ENCODE data around the gene SULT2B1. TPM values are rescaled to one million over a fixed set of nuclear protein-coding genes. Genes with fewer than 3 reads are reported as not detected.

Gene SULT2B1
- total RNA-seq, 5 donors from 2014 or later (not counting 1 experiment from before 2014, with no cell fraction given) = not detected

DNA sequence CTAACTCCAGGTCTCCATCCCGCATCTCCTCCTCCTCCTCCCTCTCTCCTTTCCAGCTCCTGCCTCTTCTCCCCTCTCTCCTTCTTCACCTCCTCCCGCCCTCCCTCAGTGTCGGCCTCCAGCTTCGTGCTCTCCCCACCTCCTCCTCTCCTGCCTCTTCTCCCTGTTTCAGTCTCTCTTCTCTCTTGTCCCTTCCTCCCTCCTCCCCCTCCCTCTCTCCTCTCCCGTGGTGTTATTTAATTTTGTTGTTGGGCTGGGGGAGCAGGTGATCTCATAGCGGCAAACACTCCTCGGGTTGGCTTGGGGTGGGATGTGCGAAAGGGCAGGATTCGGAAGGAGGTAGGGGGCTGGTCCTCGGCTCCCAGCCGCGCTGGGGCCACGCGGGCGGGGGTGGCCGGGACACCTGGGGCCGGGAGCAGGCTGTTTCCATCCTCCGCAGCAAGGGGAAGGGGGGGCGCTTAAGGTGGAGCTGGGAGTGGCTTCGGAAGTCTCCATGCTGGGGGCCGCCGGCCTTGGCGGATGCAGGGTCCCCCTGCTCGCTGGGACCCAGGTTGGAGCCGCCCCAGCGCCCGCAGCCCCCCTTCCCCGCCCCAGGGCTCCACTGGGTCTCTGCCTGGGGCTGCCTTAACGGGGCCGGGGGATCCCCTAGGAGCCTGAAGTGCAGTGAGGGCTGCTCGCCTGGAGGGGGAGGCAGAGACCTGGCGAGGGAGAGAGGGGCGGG, 94.2 kb downstream of the SULT2B1 start, which contains the start of gene CA11:
Gene CA11, minus strand, starts transcription at position 187 of the 721 bp plus-strand sequence. CDS start 555 bp downstream, outside the sequence.
- ChIA-PET CTCF (interaction anchor here in 1 of 2 donors (0.6 to 1.9 kb wide), 4 partner anchors 29 to 312 kb away, joined by 3 to 8 read pairs (median 5); no protein-coding TSS in a partner anchor), POLR2A (interaction anchor here in 1 of 2 donors (0.5 kb wide), 1 partner anchor 197 kb away, joined by 5 read pairs; no protein-coding TSS in a partner anchor)
- Mint-ChIP-seq H3K4me1 (peaks cover 41 to 52% (median 49%) of the 10 kb centered on the region in 3 donors), H3K4me3 (peak within 1 kb of the TSS; percentile 80 to 99 (median 90)), H3K9me3 (no peaks in the 10 kb centered on the region), H3K27me3 (no peaks in the 10 kb centered on the region), H3K27ac (peak within 1 kb of the TSS; percentile 91 to 92), H3K36me3 (no peaks in the 10 kb centered on the region)
- DNase-seq (peak; percentile 87 to 95 (median 92)), ATAC-seq (replicated peaks in 1 of 4) (peak; percentile 81 to 91 (median 85))
- H3K4me3 ChIP-seq (ENCODE audit: control insufficient read depth in 1 of 2, extremely low read depth in 1 of 2, low read length in 1 of 2) = peak within 1 kb of the TSS; percentile 59 to 71
- H3K9me3 ChIP-seq = no peaks in the 10 kb centered on the region
- no peaks in the 10 kb centered on the region for H3K27me3 ChIP-seq (replicated peaks in 1 of 2; ENCODE audit: control insufficient read depth in 2 of 2, extremely low read depth in 1 of 2, insufficient read depth in 2 of 2, low read length in 1 of 2)
- no peaks in the 10 kb centered on the region for H3K36me3 ChIP-seq (ENCODE audit: control insufficient read depth in 2 of 2, extremely low read depth in 1 of 2, insufficient read depth in 1 of 2, low read length in 1 of 2)
- peaks cover 5 to 58% of the 10 kb centered on the region in 2 experiments for H3K4me1 ChIP-seq (ENCODE audit: control insufficient read depth in 1 of 2, extremely low read depth in 1 of 2, insufficient read depth in 2 of 2, low read length in 2 of 2)
- H3K27ac ChIP-seq (ENCODE audit: low read length) = peak within 1 kb of the TSS; percentile 77
- under 1% methylated on average over 24 of the region's 33 CpGs for WGBS (ENCODE audit: insufficient coverage)

GRCh38 chr19:48646722-48647216, 94.8 kb downstream of the SULT2B1 start:
- no peaks in the 10 kb centered on the region for H3K27me3 Mint-ChIP-seq
- H3K36me3 Mint-ChIP-seq = no peaks in the 10 kb centered on the region
- no peaks in the 10 kb centered on the region for H3K36me3 ChIP-seq (ENCODE audit: control insufficient read depth in 2 of 2, extremely low read depth in 1 of 2, insufficient read depth in 1 of 2, low read length in 1 of 2)
- H3K27ac Mint-ChIP-seq = peak overlapping the region; percentile 56 to 79
- peak overlapping the region in 1 of 2 donors; percentile 59 for H3K4me3 ChIP-seq (ENCODE audit: control insufficient read depth in 1 of 2, extremely low read depth in 1 of 2, low read length in 1 of 2)
- H3K4me1 Mint-ChIP-seq = peaks cover 43 to 52% (median 49%) of the 10 kb centered on the region in 3 donors
- peak overlapping the region; percentile 23 to 99 (median 43) for H3K4me3 Mint-ChIP-seq
- H3K27me3 ChIP-seq (replicated peaks in 1 of 2; ENCODE audit: control insufficient read depth in 2 of 2, extremely low read depth in 1 of 2, insufficient read depth in 2 of 2, low read length in 1 of 2) = no peaks in the 10 kb centered on the region
- WGBS (ENCODE audit: insufficient coverage) = no CpG with 5 or more reads among the region's 10 CpGs
- no peak for ATAC-seq (replicated peaks in 1 of 4)
- POLR2A ChIA-PET = no interaction called here
- no peak for DNase-seq
- CTCF ChIA-PET = interaction anchor here in 1 of 2 donors (1.5 to 1.9 kb wide), 2 partner anchors 28 to 92 kb away, joined by 7 to 8 read pairs; no protein-coding TSS in a partner anchor
- H3K9me3 Mint-ChIP-seq = no peaks in the 10 kb centered on the region
- H3K9me3 ChIP-seq = no peaks in the 10 kb centered on the region
- peaks cover 5 to 58% of the 10 kb centered on the region in 2 experiments for H3K4me1 ChIP-seq (ENCODE audit: control insufficient read depth in 1 of 2, extremely low read depth in 1 of 2, insufficient read depth in 2 of 2, low read length in 2 of 2)
- peak overlapping the region; percentile 77 for H3K27ac ChIP-seq (ENCODE audit: low read length)

GRCh38 chr19:48648134-48648533, 96.2 kb downstream of the SULT2B1 start:
- CTCF ChIA-PET = interaction anchor here (0.6 kb wide), 2 partner anchors 52 to 207 kb away, joined by 4 read pairs; no protein-coding TSS in a partner anchor
- ATAC-seq (replicated peaks in 1 of 4) = no peak
- H3K27me3 Mint-ChIP-seq = no peaks in the 10 kb centered on the region

More at GRCh38 chr19:48648134-48648533, 96.2 kb downstream of the SULT2B1 start:
- Histone ChIP-seq H3K27me3 (replicated peaks in 1 of 2; ENCODE audit: control insufficient read depth in 2 of 2, extremely low read depth in 1 of 2, insufficient read depth in 2 of 2, low read length in 1 of 2) (no peaks in the 10 kb centered on the region), H3K4me1 (ENCODE audit: control insufficient read depth in 1 of 2, extremely low read depth in 1 of 2, insufficient read depth in 2 of 2, low read length in 2 of 2) (peaks cover 5 to 58% of the 10 kb centered on the region in 2 experiments), H3K9me3 (no peaks in the 10 kb centered on the region), H3K36me3 (ENCODE audit: control insufficient read depth in 2 of 2, extremely low read depth in 1 of 2, insufficient read depth in 1 of 2, low read length in 1 of 2) (no peaks in the 10 kb centered on the region), H3K27ac (ENCODE audit: low read length) (no peak overlapping the region), H3K4me3 (ENCODE audit: control insufficient read depth in 1 of 2, extremely low read depth in 1 of 2, low read length in 1 of 2) (no peak overlapping the region)
- Mint-ChIP-seq H3K27ac (peak overlapping the region; percentile 81 to 89), H3K4me3 (peak overlapping the region in 1 of 3 donors; percentile 99), H3K36me3 (no peaks in the 10 kb centered on the region), H3K4me1 (peaks cover 47 to 59% (median 53%) of the 10 kb centered on the region in 3 donors), H3K9me3 (no peaks in the 10 kb centered on the region)
- POLR2A ChIA-PET = interaction anchor here in 1 of 2 donors (0.6 kb wide), 1 partner anchor 91 kb away, joined by 6 read pairs; no protein-coding TSS in a partner anchor
- no peak for DNase-seq
- WGBS (ENCODE audit: insufficient coverage) = no CpG with 5 or more reads among the region's 2 CpGs

Other genes with a start within 250 kb of the SULT2B1 start
- 100 to 1,000 TPM; 180 to 373 (median 361) TPM for gene EMP3, start 226.6 kb upstream of the SULT2B1 start, total RNA-seq
- gene TMEM143, start 188.2 kb upstream of the SULT2B1 start, total RNA-seq = 10 to 100 TPM; 14.5 to 33.5 (median 29.0) TPM
- gene SYNGR4, start 187.8 kb upstream of the SULT2B1 start, total RNA-seq = not detected
- gene KDELR1, start 160.6 kb upstream of the SULT2B1 start, total RNA-seq = 10 to 100 TPM; 40.9 to 55.9 (median 47.5) TPM
- under 1 TPM in 4 of 5 donors, not detected in 1; 0.13 to 0.23 (median 0.16) TPM for gene GRIN2D, start 158.5 kb upstream of the SULT2B1 start, total RNA-seq
- gene GRWD1, start 106.2 kb upstream of the SULT2B1 start, total RNA-seq = 10 to 100 TPM; 29.7 to 55.2 (median 42.6) TPM
- gene KCNJ14, start 96.6 kb upstream of the SULT2B1 start, total RNA-seq = 1 to 10 TPM; 2.6 to 3.5 (median 3.2) TPM
- gene CYTH2, start 82.8 kb upstream of the SULT2B1 start, total RNA-seq = 10 to 100 TPM; 37.8 to 81.5 (median 70.6) TPM
- gene LMTK3, start 40.3 kb upstream of the SULT2B1 start, total RNA-seq = 10 to 100 TPM; 17.5 to 28.2 (median 23.5) TPM
- gene SPACA4, start 54.6 kb downstream of the SULT2B1 start, total RNA-seq = not detected
- gene FAM83E, start 62.9 kb downstream of the SULT2B1 start, total RNA-seq = 1 to 10 TPM in 4 of 5 donors, not detected in 1; 2.3 to 3.0 (median 2.7) TPM
- 1,000 to 10,000 TPM; 2,370 to 2,784 (median 2,662) TPM for gene RPL18, start 67.0 kb downstream of the SULT2B1 start, total RNA-seq
- gene SPHK2, start 67.3 kb downstream of the SULT2B1 start, total RNA-seq = 10 to 100 TPM; 18.0 to 37.0 (median 31.8) TPM
- 10 to 100 TPM; 24.5 to 57.2 (median 56.0) TPM for gene DBP, start 85.2 kb downstream of the SULT2B1 start, total RNA-seq
- 10 to 100 TPM in 4 of 5 donors, 1 to 10 TPM in 1; 8.0 to 18.5 (median 11.0) TPM for gene CA11, start 94.0 kb downstream of the SULT2B1 start, total RNA-seq
- 1 to 10 TPM; 2.2 to 4.2 (median 3.5) TPM for gene NTN5, start 120.8 kb downstream of the SULT2B1 start, total RNA-seq
- gene FUT2, start 143.8 kb downstream of the SULT2B1 start, total RNA-seq = under 1 TPM in 1 of 5 donors, not detected in 4; 0.16 TPM
- gene MAMSTR, start 167.6 kb downstream of the SULT2B1 start, total RNA-seq = 1 to 10 TPM in 4 of 5 donors, under 1 TPM in 1; 0.56 to 2.4 (median 1.6) TPM
- gene RASIP1, start 188.4 kb downstream of the SULT2B1 start, total RNA-seq = under 1 TPM in 3 of 5 donors, not detected in 2; 0.23 to 0.65 (median 0.32) TPM
- not detected for gene IZUMO1, start 194.7 kb downstream of the SULT2B1 start, total RNA-seq
- gene FUT1, start 200.5 kb downstream of the SULT2B1 start, total RNA-seq = under 1 TPM; 0.09 to 0.28 (median 0.15) TPM
- not detected for gene FGF21, start 203.4 kb downstream of the SULT2B1 start, total RNA-seq